GM21515 (cell line): Measurements from ENCODE around the gene DDX41.
"Not testable (repeated sequence)": the region's sequence is repeated elsewhere in the genome, so short reads cannot be mapped to it uniquely, and the experiment has no call there.

ENCODE experiments used
- ATAC-seq: cut with Tn5 transposase; IDR thresholded peaks from one replicate; pipeline ENCODE4 v1.9.1; 2021; ENCODE audit not compliant: unreplicated experiment

Gene DDX41

DNA sequence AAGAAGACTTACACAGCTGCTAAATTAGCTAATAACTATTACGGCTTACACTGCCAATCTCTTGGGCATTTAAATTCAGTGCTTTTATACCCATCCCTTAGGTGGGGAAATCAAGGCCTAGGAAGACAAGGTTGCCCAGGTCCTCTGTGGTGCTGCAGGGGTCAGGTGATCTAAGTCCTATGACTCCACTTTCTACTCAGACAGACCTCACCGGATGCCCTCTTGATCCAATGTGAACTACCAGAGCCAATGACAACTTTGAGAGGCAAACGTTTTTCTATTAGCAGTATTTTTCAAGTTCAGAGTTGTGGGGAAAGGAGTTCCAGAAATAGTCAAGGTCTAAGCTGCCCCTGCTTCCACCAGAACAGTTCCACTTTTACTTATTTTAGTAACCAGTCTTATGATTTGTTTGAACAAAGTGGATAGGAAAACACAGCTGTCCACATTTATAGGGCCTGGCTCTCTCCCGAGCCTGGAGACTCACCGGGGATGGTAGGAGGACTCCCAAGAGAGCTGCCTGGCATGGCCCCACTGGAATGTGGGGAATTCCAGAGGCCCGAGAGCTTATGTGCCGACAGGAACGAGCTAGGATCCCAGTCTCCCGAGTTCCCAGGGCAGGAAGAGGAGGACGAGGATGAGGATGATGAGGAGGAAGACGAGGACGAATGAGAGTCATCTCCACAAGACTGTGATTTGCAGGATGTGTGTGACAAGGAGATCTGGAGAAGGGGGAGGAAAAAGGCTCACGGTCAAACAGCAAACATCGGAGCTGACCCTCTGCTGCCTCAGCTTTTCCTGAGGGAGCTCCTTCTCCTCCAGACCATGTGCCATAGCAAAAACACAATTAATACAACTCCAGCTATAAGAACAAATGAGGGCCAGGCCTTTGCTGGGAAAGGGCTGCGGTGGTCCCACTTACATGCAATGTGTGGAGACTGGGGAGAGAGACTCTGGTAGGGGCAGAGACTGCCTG, 20.9 kb upstream of the DDX41 start:
- no peak for ATAC-seq

DNA sequence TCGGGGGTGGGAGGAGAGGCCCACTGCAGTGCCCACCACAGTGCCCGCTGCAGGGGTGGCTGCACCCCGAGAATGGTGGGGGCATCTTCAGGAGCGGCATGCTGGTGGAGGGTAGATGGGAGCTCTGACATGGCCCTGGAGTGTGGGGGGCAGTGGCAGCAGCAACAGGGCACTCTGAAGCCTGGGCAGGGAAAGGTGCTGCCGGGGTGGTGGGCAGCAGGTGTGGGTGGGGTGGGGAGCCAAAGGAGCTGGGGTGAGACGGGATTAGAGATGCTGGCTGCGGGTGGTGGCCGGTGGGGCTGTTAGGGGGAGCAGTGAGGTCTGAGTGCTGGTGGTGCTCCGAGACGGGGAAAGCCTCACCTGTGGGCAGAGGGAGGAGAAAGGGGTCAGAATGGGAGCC, 19.6 kb upstream of the DDX41 start:
- ATAC-seq = no peak

DNA sequence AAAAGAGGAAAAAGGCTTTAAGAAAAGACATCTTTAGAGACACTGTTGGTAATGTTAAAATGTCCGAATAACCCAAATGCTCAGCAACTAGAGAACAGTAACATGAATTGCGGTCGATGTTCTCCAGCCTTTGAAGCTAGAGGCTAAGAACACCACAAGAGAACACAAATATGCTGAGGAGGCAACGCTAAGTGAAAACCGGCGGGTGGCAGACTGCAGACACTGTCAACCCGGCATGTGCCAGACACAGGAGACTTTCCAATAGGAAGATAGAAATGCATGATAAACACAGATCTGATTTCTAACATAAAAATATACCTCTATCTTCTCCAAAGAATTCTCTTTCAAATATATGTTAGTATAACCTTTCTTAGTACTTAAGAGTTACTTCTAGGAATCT, 18.4 kb upstream of the DDX41 start:
- ATAC-seq = no peak

DNA sequence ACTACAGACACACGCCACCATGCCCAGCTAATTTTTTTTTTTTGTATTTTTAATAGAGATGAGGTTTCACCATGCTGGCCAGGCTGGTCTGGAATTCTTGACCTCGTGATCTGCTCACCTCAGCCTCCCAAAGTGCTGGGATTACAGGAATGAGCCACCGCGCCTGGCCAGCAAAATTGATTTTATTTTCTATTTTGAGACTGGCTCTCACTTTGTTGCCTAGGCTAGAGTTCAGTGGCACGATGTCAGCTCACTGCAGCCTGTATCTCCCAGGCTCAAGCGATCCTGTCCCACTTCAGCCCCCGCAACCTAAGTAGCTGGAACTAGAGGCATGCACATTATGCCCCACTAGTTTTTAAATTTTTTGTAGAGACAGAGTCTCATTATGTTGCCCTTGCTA, 17.7 kb upstream of the DDX41 start:
- ATAC-seq = not testable (repeated sequence)

- no peak for ATAC-seq
These were observed 14.6 kb upstream of the DDX41 start for GRCh38 chr5:177531209-177531940.

GRCh38 chr5:177530638-177531037, 13.9 kb upstream of the DDX41 start:
- no peak for ATAC-seq

DNA sequence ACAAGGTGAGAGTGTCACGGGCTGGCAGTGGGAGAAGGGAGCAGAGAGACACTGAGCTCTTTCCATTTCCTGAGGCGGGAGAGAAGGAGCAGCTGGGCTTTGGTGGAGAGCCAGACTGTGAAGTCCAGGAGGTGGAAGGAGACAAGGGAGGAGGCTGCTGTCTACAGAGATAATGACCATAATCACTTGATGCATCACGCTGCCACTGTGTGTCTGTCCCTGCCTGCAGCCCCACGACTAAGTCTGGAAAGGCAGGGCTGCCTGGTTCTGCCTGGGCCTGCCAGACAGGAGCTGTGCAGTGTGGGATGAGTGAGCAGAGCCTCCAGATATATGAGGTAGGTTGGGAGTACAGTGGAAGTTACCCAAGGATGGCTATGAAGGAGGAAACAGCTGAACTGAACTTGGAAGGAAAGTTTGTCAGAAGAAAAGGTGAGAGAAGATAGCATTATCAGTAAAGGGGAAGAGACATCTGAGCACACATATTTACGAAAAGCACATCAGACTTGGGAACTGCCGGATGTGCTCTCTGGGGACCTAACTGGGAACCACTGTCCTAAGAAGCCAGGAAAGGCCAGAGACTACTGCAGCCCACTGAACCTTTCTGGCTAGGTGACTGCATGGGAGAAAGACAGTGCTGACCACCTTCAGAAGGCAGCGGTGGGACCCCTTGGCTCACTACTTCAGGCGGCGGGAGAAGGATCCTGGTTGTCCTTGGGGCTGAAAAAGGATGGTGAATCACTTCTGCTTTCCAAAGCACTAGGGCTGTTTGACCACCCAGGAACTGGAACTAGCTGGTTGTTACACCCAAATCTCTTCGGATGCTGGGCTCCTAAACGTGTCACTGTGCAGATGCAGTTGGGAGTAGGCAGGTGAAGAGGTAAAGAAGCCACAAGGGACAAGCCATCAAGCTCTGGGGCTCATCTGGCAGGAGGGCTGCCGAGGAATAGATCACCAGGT, 12.8 kb upstream of the DDX41 start:
- no peak for ATAC-seq

DNA sequence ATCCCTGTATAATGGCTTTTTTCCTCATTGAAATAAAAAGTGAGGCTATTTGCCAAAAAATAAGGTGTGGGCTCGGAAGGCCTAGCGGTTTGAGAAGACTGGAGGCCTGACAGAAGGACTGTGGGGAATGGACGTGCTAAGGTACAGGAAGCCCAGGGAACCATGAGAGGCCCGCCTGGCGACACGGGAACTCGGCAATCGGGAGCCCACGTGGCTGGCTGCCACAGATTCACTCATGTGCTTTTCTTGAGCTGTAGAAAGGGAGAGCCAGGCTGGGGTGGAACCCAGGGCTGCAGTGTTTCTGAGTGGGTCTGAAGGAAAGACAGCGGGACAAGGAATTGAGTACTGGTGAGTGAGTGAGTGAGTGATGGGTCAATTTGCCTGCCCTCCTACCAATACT, 11.9 kb upstream of the DDX41 start:
- ATAC-seq = no peak

DNA sequence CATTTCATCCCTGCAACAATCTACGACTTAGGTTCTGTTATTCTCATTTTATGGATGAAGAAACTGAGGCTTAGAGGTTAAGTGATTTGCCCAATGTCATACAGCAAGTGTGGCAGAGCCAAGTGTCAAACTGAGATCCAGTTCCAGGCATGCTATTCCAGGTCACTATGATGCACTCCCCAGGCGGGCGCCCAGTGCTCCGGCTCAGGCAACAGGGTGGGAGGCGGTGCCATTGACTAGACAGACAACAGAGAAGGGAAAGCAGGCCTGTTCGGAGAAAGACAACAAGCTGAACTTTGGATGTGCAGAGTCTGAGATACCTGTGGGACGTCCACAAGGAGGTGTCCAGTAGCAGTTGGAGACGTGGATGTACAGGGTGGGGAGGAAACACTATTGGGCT, 10.8 kb upstream of the DDX41 start:
- ATAC-seq = no peak

DNA sequence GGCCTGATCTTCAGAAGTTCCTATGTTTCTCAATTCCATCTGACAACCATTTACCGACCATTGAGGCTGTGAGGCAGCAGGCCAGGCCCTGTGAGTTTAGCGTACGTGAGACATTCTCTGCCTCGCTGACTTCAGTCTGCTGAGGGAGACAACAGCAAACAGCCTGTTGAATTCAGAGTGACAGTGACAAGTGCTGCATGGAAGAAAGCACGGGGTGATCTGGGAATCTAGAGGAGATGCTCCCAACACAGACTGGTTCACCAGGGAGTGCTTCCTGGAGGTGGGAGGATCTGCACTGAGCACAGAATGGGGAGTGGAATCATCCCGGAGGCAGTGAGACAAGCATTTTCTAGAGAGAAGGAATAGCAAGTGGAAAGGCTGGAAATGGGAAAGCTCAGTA, 10.0 kb upstream of the DDX41 start:
- no peak for ATAC-seq

DNA sequence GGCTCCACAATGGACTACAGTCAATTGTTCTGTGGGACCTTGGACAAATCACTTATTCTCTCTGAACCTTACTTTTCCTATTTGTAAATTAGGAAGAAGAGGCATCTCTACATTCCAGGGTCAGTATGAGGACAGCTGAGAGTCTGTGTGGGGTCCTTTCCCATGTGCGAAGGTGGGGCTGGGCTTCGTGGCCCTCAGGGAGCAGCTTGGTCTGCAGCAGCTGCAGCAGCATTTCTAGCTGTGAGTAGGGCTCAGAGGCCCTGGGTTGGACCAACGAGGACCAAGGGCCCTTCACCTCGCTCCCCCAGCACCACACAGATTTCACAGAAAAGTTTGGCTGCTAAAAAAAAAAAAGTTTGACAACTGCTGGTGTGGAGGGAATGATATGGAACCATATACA, 9.4 kb upstream of the DDX41 start:
- no peak for ATAC-seq

DNA sequence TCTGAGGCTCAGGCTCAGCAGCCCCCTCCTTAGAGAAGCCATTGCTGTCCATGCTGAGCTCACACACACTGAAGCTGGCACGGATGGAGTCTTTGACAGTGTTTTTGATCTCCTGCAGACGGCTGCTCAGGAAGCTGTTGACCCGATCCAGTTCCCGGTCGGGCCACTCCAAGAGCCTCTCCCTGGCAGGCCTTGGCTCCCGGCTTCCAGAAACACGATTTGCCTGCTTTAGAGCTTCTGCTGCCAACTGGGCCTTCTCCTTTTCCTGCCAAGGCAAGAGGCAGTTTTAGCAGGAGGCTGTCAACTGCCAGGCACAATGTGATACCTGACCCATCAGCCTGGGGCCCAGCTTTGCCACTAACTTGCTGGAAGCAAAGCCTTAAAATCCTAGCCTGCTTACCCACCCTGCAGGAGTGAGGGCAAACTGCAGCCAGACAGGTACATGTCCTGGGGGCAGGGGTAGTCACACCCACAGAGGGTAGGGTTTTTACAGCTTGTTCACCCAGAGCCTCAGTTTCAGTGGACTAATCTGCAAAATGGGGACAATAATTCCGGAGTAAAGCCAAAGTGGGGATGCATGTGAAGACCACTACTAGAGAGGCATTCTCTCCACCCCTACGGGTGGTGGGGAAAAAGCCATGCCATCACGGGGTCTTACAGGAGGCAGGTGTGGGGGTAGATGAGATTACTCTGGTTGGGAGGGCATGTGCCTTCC, 8.3 kb upstream of the DDX41 start:
- no peak for ATAC-seq

DNA sequence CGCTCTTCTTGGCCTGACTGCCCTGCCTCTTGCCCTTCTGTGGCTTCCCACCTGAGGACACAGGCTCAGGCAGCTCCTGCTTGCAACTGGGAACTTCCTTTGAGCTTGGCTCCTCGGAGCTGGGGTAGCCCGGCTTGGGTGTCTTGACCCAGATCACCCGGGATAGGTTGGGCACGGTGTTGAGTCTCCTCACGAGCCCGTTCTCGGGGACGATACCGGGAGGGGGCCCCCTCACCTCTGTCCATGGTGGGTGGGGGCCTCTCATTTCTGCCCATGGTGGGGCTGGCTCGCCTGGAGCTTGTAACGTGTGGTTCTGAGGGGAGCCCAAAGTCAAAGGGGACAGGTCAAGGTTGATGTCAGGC, 7.8 kb upstream of the DDX41 start:
- ATAC-seq = no peak

- ATAC-seq = no peak
These were observed 7.2 kb upstream of the DDX41 start for GRCh38 chr5:177523711-177524538.

DNA sequence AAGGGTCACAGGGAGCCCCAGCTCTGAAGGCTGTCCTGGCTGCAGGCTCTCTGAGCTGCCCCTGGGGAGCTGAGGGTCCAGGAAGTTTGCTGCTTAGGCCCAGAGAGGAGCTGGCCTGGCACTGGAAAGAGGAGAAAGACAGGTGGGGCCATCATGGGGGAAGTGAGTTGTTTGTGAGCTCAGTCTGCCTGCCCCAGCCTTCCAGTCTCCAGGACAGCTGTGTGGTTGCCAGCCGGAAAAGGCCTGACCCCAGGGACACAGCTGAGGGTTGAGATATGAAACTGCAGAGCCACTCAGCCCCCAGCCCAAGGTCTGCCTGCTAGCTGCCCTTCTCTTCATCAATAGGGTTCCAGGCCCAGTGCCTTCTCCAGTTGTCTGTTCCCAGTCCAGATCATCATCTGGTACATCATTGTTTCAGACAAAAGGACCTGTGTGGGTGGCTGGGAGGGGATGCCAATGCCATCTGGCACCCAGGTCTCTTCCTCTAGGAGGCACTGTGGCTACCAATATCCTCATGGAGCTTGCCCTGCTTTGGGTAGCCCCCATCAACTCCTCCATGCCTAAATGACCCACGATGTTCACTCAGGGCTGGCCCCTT, 4.3 kb upstream of the DDX41 start:
- no peak for ATAC-seq

- ATAC-seq = no peak
These were observed 3.5 kb upstream of the DDX41 start for GRCh38 chr5:177520271-177520670.

GRCh38 chr5:177519463-177520235, 2.9 kb upstream of the DDX41 start:
- no peak for ATAC-seq

GRCh38 chr5:177515580-177515979, 1.2 kb downstream of the DDX41 start:
- ATAC-seq = no peak

DNA sequence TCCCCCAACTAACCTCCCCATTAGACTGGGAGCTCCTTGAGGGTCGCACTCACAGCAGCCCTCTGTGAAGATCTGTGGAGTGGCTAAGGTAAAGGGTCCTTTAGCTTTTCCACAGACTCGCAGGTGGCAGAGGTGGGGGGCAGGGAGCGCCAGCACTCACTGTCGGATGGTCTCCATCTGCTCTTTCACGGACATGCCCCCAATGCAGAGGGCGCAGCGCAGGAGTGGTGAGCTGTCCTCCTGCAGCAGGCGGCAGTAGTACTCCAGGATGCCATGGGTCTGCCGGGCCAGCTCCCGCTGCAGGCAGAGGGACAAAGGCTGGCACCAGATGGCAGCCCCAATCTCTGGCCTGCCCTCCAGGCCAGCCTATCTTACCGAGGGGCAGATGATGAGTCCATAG, 2.2 kb downstream of the DDX41 start:
- no peak for ATAC-seq
